ENCODE data around the gene EPHA2. TPM values are rescaled to one million over a fixed set of nuclear protein-coding genes. Genes with fewer than 3 reads are reported as not detected.

The EPHA2 gene
- total and polyA plus RNA-seq, 2 donors (not counting 1 experiment from before 2014, with no cell fraction given) = 9.8 to 24.6 TPM

- no peaks in the 10 kb centered on the region for H3K4me1 ChIP-seq (ENCODE audit: control insufficient read depth, extremely low read depth, insufficient read depth, low read length)
- H3K9ac ChIP-seq (ENCODE audit: insufficient read depth, low read length) = no peak overlapping the region
- H3K27me3 ChIP-seq (ENCODE audit: control insufficient read depth, insufficient read depth, low read length) = peaks cover 3% of the 10 kb centered on the region
- no peaks in the 10 kb centered on the region for H4K20me1 ChIP-seq (ENCODE audit: control insufficient read depth, extremely low read depth, insufficient read depth, low read length)
- no peak overlapping the region for H3K4me2 ChIP-seq (ENCODE audit: extremely low read depth, insufficient read depth, low read length)
- TF ChIP-seq CTCF (conservative IDR thresholded peaks at IDR 0.05 in 1 of 2, IDR thresholded peaks at IDR 0.05 in 1 of 2; ENCODE audit: low read depth in 1 of 2, low read length in 2 of 2) = no peak
- TF ChIP-seq EZH2 (IDR thresholded peaks at IDR 0.05; ENCODE audit: low read length, missing control alignments) = no peak
- H2AFZ ChIP-seq (ENCODE audit: low read length) = no peak overlapping the region
- no peak overlapping the region for H3K4me3 ChIP-seq (replicated peaks in 1 of 4; ENCODE audit: control extremely low read depth in 1 of 4, insufficient read depth in 1 of 4, low read depth in 3 of 4, low read length in 4 of 4)
- no peaks in the 10 kb centered on the region for H3K36me3 ChIP-seq (ENCODE audit: control insufficient read depth, insufficient read depth, low read length)
- DNase-seq (ENCODE audit: low read depth in 2 of 2) = no peak
- no peak overlapping the region for H3K27ac ChIP-seq (ENCODE audit: insufficient read depth, low read length)
- H3K9me3 ChIP-seq (ENCODE audit: control insufficient read depth, insufficient read depth, low read depth, low read length) = no peaks in the 10 kb centered on the region
- H3K79me2 ChIP-seq (ENCODE audit: control insufficient read depth, insufficient read depth, low read length) = no peaks in the 10 kb centered on the region
These were observed 67.4 kb downstream of the EPHA2 start for GRCh38 chr1:16088351-16088911.

GRCh38 chr1:16087733-16088132 is 68.1 kb downstream of the EPHA2 start:
- no peaks in the 10 kb centered on the region for H3K4me1 ChIP-seq (ENCODE audit: control insufficient read depth, extremely low read depth, insufficient read depth, low read length)
- H4K20me1 ChIP-seq (ENCODE audit: control insufficient read depth, extremely low read depth, insufficient read depth, low read length) = no peaks in the 10 kb centered on the region
- H3K4me3 ChIP-seq (replicated peaks in 1 of 4; ENCODE audit: control extremely low read depth in 1 of 4, insufficient read depth in 1 of 4, low read depth in 3 of 4, low read length in 4 of 4) = no peak overlapping the region
- H3K36me3 ChIP-seq (ENCODE audit: control insufficient read depth, insufficient read depth, low read length) = no peaks in the 10 kb centered on the region
- no peak overlapping the region for H2AFZ ChIP-seq (ENCODE audit: low read length)
- no peak overlapping the region for H3K27ac ChIP-seq (ENCODE audit: insufficient read depth, low read length)
- TF ChIP-seq EZH2 (IDR thresholded peaks at IDR 0.05; ENCODE audit: low read length, missing control alignments) = no peak
- TF ChIP-seq CTCF (conservative IDR thresholded peaks at IDR 0.05 in 1 of 2, IDR thresholded peaks at IDR 0.05 in 1 of 2; ENCODE audit: low read depth in 1 of 2, low read length in 2 of 2) = no peak
- H3K4me2 ChIP-seq (ENCODE audit: extremely low read depth, insufficient read depth, low read length) = no peak overlapping the region
- H3K9ac ChIP-seq (ENCODE audit: insufficient read depth, low read length) = no peak overlapping the region
- no peaks in the 10 kb centered on the region for H3K9me3 ChIP-seq (ENCODE audit: control insufficient read depth, insufficient read depth, low read depth, low read length)
- DNase-seq (ENCODE audit: low read depth in 2 of 2) = no peak
- no peaks in the 10 kb centered on the region for H3K79me2 ChIP-seq (ENCODE audit: control insufficient read depth, insufficient read depth, low read length)
- peaks cover 3% of the 10 kb centered on the region for H3K27me3 ChIP-seq (ENCODE audit: control insufficient read depth, insufficient read depth, low read length)

GRCh38 chr1:16085522-16085921 is 70.3 kb downstream of the EPHA2 start:
- H2AFZ ChIP-seq (ENCODE audit: low read length) = no peak overlapping the region
- no peak overlapping the region for H3K4me3 ChIP-seq (replicated peaks in 1 of 4; ENCODE audit: control extremely low read depth in 1 of 4, insufficient read depth in 1 of 4, low read depth in 3 of 4, low read length in 4 of 4)
- no peaks in the 10 kb centered on the region for H3K36me3 ChIP-seq (ENCODE audit: control insufficient read depth, insufficient read depth, low read length)
- no peak overlapping the region for H3K9ac ChIP-seq (ENCODE audit: insufficient read depth, low read length)
- no peaks in the 10 kb centered on the region for H3K9me3 ChIP-seq (ENCODE audit: control insufficient read depth, insufficient read depth, low read depth, low read length)
- DNase-seq (ENCODE audit: low read depth in 2 of 2) = no peak
- no peaks in the 10 kb centered on the region for H3K79me2 ChIP-seq (ENCODE audit: control insufficient read depth, insufficient read depth, low read length)
- no peak overlapping the region for H3K27ac ChIP-seq (ENCODE audit: insufficient read depth, low read length)
- H3K4me2 ChIP-seq (ENCODE audit: extremely low read depth, insufficient read depth, low read length) = no peak overlapping the region
- TF ChIP-seq CTCF (conservative IDR thresholded peaks at IDR 0.05 in 1 of 2, IDR thresholded peaks at IDR 0.05 in 1 of 2; ENCODE audit: low read depth in 1 of 2, low read length in 2 of 2) = no peak
- no peak for TF ChIP-seq EZH2 (IDR thresholded peaks at IDR 0.05; ENCODE audit: low read length, missing control alignments)
- no peaks in the 10 kb centered on the region for H3K4me1 ChIP-seq (ENCODE audit: control insufficient read depth, extremely low read depth, insufficient read depth, low read length)
- no peaks in the 10 kb centered on the region for H4K20me1 ChIP-seq (ENCODE audit: control insufficient read depth, extremely low read depth, insufficient read depth, low read length)
- H3K27me3 ChIP-seq (ENCODE audit: control insufficient read depth, insufficient read depth, low read length) = no peaks in the 10 kb centered on the region

Measured in fibroblast of lung (primary cell).